ENCODE measurements around the gene TTBK1.

TTBK1 gene

DNA sequence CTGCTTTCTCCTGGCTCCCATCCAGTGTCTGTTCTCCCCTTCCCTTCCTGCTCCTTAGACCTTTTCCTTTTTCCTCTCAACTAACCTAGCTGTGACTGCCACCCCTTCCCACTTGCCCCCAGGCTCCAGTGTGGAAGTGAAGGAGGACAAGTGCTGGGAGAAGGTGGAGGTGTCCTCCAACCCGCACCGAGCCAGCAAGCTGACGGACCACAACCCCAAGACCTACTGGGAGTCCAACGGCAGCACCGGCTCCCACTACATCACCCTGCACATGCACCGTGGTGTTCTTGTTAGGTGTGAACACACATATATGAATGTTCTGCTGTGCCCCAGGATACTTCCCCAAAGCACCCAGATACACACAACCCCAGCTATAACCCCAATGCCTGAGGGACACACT, 42.7 kb upstream of the TTBK1 start:
- Histone ChIP-seq H3K9ac (no peak overlapping the region), H3K36me3 (ENCODE audit: insufficient read depth) (no peaks in the 10 kb centered on the region), H3K79me2 (ENCODE audit: insufficient read depth, low read depth) (no peaks in the 10 kb centered on the region), H3K27ac (no peak overlapping the region), H3K4me2 (no peak overlapping the region), H3K27me3 (ENCODE audit: insufficient read depth, low read depth) (no peaks in the 10 kb centered on the region), H3K4me3 (IDR thresholded peaks at IDR 0.05; ENCODE audit: insufficient read depth, low read depth, low read length) (no peak overlapping the region), H4K20me1 (ENCODE audit: insufficient read depth) (no peaks in the 10 kb centered on the region), H3K4me1 (ENCODE audit: low read depth, poor library complexity, severe bottlenecking) (no peaks in the 10 kb centered on the region), H2AFZ (ENCODE audit: low read depth) (no peak overlapping the region)
- TF ChIP-seq, protein P1, sequence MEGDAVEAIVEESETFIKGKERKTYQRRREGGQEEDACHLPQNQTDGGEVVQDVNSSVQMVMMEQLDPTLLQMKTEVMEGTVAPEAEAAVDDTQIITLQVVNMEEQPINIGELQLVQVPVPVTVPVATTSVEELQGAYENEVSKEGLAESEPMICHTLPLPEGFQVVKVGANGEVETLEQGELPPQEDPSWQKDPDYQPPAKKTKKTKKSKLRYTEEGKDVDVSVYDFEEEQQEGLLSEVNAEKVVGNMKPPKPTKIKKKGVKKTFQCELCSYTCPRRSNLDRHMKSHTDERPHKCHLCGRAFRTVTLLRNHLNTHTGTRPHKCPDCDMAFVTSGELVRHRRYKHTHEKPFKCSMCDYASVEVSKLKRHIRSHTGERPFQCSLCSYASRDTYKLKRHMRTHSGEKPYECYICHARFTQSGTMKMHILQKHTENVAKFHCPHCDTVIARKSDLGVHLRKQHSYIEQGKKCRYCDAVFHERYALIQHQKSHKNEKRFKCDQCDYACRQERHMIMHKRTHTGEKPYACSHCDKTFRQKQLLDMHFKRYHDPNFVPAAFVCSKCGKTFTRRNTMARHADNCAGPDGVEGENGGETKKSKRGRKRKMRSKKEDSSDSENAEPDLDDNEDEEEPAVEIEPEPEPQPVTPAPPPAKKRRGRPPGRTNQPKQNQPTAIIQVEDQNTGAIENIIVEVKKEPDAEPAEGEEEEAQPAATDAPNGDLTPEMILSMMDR (conservative IDR thresholded peaks at IDR 0.05; ENCODE audit: low read depth, low read length) = no peak

DNA sequence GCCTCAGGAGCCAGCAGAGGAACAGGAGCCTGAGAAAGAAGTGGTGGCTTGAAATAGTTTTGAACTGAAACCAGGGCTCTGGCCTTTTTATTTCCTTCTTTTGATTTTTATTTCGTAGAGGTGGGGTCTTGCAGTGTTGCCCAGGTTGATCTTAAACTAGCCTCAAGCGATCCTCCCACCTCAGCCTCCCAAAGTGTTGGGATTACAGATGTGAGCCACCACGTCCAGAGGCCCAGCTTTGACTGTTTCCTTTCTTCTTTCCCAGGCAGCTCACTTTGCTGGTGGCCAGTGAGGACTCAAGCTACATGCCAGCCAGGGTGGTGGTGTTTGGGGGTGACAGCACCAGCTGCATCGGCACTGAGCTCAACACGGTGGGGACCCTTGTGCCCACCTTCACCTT, 40.8 kb upstream of the TTBK1 start:
- Histone ChIP-seq H4K20me1 (ENCODE audit: insufficient read depth) (no peaks in the 10 kb centered on the region), H3K4me3 (IDR thresholded peaks at IDR 0.05; ENCODE audit: insufficient read depth, low read depth, low read length) (no peak overlapping the region), H3K27ac (no peak overlapping the region), H3K27me3 (ENCODE audit: insufficient read depth, low read depth) (no peaks in the 10 kb centered on the region), H3K79me2 (ENCODE audit: insufficient read depth, low read depth) (no peaks in the 10 kb centered on the region), H3K36me3 (ENCODE audit: insufficient read depth) (no peaks in the 10 kb centered on the region), H3K4me2 (no peak overlapping the region), H3K4me1 (ENCODE audit: low read depth, poor library complexity, severe bottlenecking) (no peaks in the 10 kb centered on the region), H3K9ac (no peak overlapping the region), H2AFZ (ENCODE audit: low read depth) (no peak overlapping the region)
- TF ChIP-seq, protein P1 (conservative IDR thresholded peaks at IDR 0.05; ENCODE audit: low read depth, low read length) = no peak

DNA sequence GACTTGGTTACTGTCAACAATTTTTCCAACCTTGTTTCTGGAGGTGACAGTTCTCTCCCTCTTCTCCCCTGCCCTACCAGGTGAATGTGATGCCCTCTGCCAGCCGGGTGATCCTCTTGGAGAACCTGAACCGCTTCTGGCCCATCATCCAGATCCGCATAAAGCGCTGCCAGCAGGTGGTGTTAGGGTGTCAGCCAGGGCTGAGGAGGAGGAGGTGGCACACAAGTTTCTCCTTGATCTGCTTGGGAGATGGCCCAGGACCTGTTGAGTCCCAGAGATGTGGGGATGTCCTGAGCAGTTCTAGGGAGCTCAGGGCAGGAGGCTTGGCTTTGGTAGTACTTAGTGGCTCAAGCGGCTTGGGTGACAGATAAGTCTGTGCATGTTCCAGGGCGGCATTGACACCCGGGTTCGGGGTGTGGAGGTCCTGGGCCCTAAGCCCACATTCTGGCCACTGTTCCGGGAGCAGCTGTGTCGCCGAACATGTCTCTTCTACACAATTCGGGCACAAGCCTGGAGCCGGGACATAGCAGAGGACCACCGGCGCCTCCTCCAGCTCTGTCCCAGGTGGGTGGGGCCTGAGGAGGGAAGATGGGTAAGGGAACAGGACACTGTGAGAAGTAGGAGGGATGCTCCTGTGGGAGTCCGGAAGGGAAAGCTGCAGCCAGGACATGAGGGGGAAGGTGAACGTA, 40.1 kb upstream of the TTBK1 start:
- Histone ChIP-seq H3K36me3 (ENCODE audit: insufficient read depth) (no peaks in the 10 kb centered on the region), H4K20me1 (ENCODE audit: insufficient read depth) (no peaks in the 10 kb centered on the region), H3K79me2 (ENCODE audit: insufficient read depth, low read depth) (no peaks in the 10 kb centered on the region), H3K4me1 (ENCODE audit: low read depth, poor library complexity, severe bottlenecking) (no peaks in the 10 kb centered on the region), H3K27me3 (ENCODE audit: insufficient read depth, low read depth) (no peaks in the 10 kb centered on the region), H2AFZ (ENCODE audit: low read depth) (no peak overlapping the region), H3K4me2 (no peak overlapping the region), H3K9ac (no peak overlapping the region), H3K27ac (no peak overlapping the region), H3K4me3 (IDR thresholded peaks at IDR 0.05; ENCODE audit: insufficient read depth, low read depth, low read length) (no peak overlapping the region)
- TF ChIP-seq, protein P1 (conservative IDR thresholded peaks at IDR 0.05; ENCODE audit: low read depth, low read length) = no peak

DNA sequence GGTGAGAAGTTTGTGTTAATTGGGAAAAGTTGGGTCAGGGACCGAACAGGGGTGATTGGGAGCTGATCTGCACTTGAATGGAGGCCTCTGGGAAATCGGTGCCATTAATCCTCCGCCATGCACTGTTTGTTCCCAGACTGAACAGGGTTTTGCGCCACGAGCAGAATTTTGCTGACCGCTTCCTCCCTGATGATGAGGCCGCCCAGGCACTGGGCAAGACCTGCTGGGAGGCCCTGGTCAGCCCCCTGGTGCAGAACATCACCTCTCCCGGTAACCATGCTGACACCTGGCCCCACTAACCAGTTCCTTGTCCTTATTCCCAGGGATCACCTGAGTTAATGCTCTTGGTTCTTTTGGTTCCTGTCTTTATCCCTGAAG, 39.6 kb upstream of the TTBK1 start:
- Histone ChIP-seq H3K27me3 (ENCODE audit: insufficient read depth, low read depth) (no peaks in the 10 kb centered on the region), H3K27ac (no peak overlapping the region), H3K4me1 (ENCODE audit: low read depth, poor library complexity, severe bottlenecking) (no peaks in the 10 kb centered on the region), H4K20me1 (ENCODE audit: insufficient read depth) (no peaks in the 10 kb centered on the region), H3K9ac (no peak overlapping the region), H2AFZ (ENCODE audit: low read depth) (no peak overlapping the region), H3K4me2 (no peak overlapping the region), H3K36me3 (ENCODE audit: insufficient read depth) (no peaks in the 10 kb centered on the region), H3K4me3 (IDR thresholded peaks at IDR 0.05; ENCODE audit: insufficient read depth, low read depth, low read length) (no peak overlapping the region), H3K79me2 (ENCODE audit: insufficient read depth, low read depth) (no peaks in the 10 kb centered on the region)
- TF ChIP-seq, protein P1 (conservative IDR thresholded peaks at IDR 0.05; ENCODE audit: low read depth, low read length) = no peak
